Activated naive CD8-positive, alpha-beta T cell treated with anti-CD3 and anti-CD28 coated beads for 36 hours (primary cell): ENCODE measurements around the gene ADAMTS17. TPM values are rescaled to one million over a fixed set of nuclear protein-coding genes. Genes with fewer than 3 reads are reported as not detected.

Experiments
- DNase-seq: peaks from one replicate; pipeline ENCODE4 v3.0.0; 2021
- H3K27ac Mint-ChIP-seq: one replicate; pipeline ENCODE4 v1.8.0; 2022; ENCODE audit warnings: mild to moderate bottlenecking, moderate library complexity, mixed read lengths
- H3K27me3 Mint-ChIP-seq: one replicate; pipeline ENCODE4 v1.8.0; 2022; ENCODE audit warnings: mild to moderate bottlenecking, mixed read lengths
- H3K36me3 Mint-ChIP-seq: one replicate; pipeline ENCODE4 v1.8.0; 2021; ENCODE audit warnings: mild to moderate bottlenecking, mixed read lengths
- H3K4me1 Mint-ChIP-seq: one replicate; pipeline ENCODE4 v1.8.0; 2021; ENCODE audit warnings: mixed read lengths
- H3K4me3 Mint-ChIP-seq: one replicate; pipeline ENCODE4 v1.8.0; 2022; ENCODE audit warnings: mild to moderate bottlenecking, moderate library complexity, mixed read lengths
- H3K9me3 Mint-ChIP-seq: one replicate; pipeline ENCODE4 v1.8.0; 2022; ENCODE audit warnings: mixed read lengths
- total RNA-seq, 2 experiments: library from RNA; stranded (reverse); gene quantifications; one replicate each; pipeline ENCODE4 v1.2.3, GENCODE V29; 2021

The ADAMTS17 gene
- total RNA-seq, 2 experiments from 2014 or later: 2.5 to 3.6 TPM

DNA sequence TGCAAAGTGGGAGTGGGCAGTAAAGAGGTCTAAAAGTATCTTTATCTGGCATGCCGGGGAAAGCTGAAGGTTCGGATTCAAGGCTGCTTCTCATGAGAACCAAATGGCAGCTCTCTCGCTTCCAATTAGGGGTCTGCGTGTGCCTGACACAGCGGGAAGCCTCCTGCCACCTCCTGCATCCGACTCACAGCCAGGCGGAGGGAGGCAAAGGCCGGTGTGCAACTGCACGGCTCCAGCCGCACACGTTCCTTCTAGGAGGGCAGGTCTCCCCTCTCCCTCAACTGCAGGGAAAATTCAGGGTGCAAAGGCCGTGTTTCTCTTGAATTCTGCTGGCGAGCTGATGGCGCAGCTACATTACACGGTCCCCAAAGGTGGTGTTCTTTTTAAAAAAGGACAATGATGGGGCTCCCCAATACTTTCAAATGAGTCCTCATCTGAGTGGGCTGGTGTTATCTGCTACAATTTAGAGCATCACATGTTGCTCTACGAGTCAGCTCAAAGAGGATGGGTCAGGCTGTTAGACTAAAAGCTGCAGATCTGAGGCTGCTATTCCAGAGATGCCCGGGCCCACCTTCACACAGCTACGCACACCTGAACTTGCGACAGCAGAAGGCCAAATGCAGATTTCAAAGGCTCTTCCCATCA, 226.6 kb downstream of the ADAMTS17 start:
- Mint-ChIP-seq H3K27me3 (no peaks in the 10 kb centered on the region), H3K36me3 (peaks cover 10% of the 10 kb centered on the region), H3K27ac (no peak overlapping the region), H3K4me3 (no peak overlapping the region), H3K4me1 (peaks cover 38% of the 10 kb centered on the region), H3K9me3 (no peaks in the 10 kb centered on the region)
- no peak for DNase-seq

DNA sequence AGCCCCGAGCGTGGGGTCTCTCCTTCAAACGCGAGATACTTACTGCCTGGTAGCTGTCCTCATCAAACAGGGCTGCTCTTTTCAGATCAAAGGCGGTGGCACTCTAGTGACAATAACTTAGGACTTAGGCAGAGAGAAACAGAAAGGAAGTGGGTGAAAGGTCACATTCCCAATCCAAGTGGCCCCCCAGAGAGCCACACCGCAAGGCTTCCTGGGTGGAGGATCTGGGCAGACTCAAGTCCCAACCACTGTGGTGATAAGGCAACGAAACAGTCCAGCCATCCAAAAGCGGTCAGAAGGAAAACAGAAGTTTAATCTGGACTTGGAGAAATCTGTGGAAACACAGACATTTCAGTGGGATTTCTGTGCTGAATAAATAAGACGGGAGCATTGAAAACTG, 227.2 kb downstream of the ADAMTS17 start:
- Mint-ChIP-seq H3K9me3 (no peaks in the 10 kb centered on the region), H3K27ac (no peak overlapping the region)

DNA sequence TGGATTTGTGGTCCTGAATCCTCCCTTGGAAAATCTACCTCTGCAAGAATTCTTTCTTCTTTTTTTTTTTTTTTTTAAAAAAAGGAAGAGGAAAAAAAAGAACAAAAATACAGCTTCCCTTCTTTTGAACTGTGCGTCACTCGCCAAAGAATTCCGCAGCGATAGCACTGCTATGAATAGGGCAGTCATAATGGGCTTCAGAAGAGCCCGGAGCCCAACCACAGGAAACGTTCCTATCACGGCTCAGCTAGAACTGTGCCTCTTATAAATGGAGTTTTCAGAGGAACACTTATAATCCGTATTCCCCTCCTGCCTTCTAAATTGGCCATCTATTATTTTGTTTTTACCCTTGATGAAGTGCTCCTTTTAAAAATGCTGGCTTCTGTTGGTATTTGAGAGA, 227.7 kb downstream of the ADAMTS17 start:
- no peak overlapping the region for H3K27ac Mint-ChIP-seq
- H3K27me3 Mint-ChIP-seq: no peaks in the 10 kb centered on the region
- H3K9me3 Mint-ChIP-seq: no peaks in the 10 kb centered on the region
- H3K36me3 Mint-ChIP-seq: peaks cover 4% of the 10 kb centered on the region
- H3K4me1 Mint-ChIP-seq: peaks cover 42% of the 10 kb centered on the region
- DNase-seq: no peak
- peak overlapping the region; percentile 4 for H3K4me3 Mint-ChIP-seq

More for the DNA sequence above, 227.2 kb downstream of the ADAMTS17 start:
- DNase-seq: no peak
- H3K36me3 Mint-ChIP-seq: peaks cover 6% of the 10 kb centered on the region
- peak overlapping the region; percentile 4 for H3K4me3 Mint-ChIP-seq
- peaks cover 42% of the 10 kb centered on the region for H3K4me1 Mint-ChIP-seq
- H3K27me3 Mint-ChIP-seq: no peaks in the 10 kb centered on the region

DNA sequence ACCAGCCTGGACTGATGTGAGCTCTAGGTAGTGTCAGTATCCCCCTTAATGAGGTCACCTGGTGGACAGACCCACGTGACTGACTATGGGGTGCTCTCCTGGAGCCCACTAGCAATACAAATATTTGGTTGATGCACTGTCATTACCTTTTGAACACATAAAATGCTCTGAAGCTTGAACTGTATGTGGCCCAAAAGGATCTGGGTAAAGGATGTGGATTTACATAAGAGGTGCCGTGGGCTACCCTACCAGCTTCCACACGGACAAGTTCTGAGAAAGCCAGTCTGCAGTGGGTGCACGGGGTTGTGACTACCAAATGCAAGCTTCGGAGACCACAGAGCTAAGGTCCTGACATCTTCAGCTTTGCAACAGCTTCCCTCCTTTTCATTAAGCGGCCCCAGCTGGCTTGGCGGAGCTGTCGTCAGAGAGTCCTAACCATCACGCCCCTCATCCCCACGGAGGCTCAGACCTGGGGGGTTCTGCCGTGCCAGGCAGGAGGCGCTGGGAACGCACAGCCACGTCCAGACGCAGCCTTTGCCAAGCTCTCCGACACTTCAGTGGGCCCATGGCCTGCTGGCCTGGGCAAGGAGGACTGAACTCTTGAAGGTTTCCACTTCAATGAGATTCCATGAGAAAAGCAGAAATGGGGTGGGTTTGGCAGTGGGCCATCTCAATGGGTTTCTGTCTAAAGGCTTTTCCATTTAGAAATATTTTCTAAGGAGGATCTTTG, 228.3 kb downstream of the ADAMTS17 start:
- Mint-ChIP-seq H3K27ac (no peak overlapping the region), H3K4me3 (no peak overlapping the region), H3K4me1 (peaks cover 42% of the 10 kb centered on the region), H3K27me3 (no peaks in the 10 kb centered on the region), H3K9me3 (no peaks in the 10 kb centered on the region), H3K36me3 (peaks cover 1% of the 10 kb centered on the region)
- DNase-seq: no peak

DNA sequence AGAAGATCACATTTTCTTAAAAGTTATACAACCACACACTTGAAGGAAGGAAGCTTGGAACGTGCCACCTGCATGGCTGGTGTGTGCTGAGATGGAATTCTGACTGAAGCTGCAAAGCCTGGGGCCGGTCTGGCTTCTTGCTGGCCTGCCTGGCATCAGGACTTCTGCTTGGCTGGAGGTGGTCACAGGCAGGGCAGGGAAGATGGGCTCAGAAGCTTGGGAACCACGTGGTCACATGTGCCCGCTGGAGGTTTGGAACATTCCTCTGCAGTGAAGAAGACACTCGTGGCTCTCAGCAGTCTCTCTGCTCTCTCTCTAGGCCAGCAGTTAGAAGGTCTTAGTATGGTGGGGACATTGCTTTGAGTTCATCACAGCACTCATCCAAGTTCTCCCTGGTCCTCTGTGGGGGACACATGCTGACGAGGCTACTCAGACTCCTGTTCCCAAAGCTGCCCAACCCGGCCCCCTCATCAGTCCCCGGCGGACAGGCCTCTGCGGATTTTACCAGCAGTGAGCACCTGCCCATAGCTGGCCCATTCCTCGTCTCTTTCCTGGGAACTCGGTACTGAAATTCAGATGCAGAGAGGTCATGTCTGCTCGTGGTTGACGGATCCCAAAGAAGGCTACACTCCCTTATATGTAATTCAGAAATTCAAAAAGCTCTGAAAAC, 229.0 kb downstream of the ADAMTS17 start:
- no peaks in the 10 kb centered on the region for H3K27me3 Mint-ChIP-seq
- DNase-seq: no peak
- H3K27ac Mint-ChIP-seq: peak overlapping the region; percentile 98
- no peaks in the 10 kb centered on the region for H3K36me3 Mint-ChIP-seq
- H3K9me3 Mint-ChIP-seq: no peaks in the 10 kb centered on the region
- no peak overlapping the region for H3K4me3 Mint-ChIP-seq
- peaks cover 42% of the 10 kb centered on the region for H3K4me1 Mint-ChIP-seq

DNA sequence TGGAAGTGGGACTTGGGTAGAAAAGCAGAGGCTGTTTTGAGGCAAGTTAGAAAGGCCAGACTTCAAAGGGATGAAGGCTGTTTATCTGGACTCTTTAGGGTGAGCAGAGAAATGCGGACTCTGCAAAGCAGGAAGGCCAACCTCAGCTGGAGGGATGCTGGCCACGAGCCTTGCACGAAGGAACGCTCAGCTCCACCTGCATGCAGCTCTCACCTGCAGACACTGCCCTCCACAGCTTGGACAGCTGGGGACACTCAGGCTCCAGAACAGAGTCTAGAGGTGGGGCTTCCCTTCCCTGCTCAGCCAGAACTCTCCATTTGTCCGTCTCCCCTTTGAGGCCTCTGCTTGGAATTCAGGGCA, 229.7 kb downstream of the ADAMTS17 start:
- no peaks in the 10 kb centered on the region for H3K9me3 Mint-ChIP-seq
- no peak for DNase-seq
- peak overlapping the region; percentile 98 for H3K27ac Mint-ChIP-seq
- H3K4me1 Mint-ChIP-seq: peaks cover 42% of the 10 kb centered on the region
- no peak overlapping the region for H3K4me3 Mint-ChIP-seq
- H3K36me3 Mint-ChIP-seq: no peaks in the 10 kb centered on the region
- H3K27me3 Mint-ChIP-seq: no peaks in the 10 kb centered on the region

DNA sequence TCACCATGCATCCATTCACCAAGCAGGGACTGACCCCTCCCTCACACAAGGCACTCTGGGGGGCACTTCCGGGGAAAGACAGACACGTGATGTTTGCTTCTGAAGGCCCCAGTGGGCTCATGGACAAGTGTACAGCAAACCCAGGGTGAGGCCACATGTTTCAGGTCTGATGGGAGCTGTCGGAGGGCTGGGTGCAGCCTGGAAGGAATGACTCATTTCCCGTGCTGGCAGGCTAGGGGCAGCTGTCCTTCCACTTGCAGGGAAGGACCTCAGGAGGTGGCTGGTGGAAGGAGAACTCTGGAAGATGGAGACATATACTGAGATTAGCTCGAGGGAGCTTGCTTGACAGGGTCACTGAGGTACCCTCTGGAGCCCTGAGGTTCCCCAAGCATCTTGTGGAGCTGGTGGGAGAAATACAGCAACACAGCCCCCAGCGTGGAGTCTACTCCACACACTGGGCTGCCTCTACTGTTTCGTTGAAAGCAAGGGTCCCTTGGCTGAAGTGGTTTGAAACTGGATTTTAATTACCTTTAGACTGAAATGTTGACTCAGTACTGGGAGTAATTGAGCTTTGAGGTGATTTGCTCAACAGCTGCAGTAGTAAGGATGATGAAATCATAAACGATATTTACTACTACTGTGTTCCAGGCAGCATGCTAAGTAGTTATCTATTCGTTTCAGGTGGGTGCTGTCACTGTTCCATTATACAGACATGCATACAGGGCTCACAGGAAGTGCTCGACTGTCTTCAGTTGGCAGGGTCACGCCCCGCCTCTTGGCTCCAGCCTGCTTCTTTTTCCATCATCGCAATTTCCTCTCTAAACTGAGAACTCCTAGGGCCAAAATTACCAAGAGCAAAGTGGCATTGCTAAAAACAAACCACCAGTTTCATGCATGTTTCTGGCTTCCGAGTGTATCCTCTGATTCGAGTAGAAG, 230.4 kb downstream of the ADAMTS17 start:
- Mint-ChIP-seq H3K4me1 (peaks cover 42% of the 10 kb centered on the region), H3K27ac (peak overlapping the region; percentile 98), H3K4me3 (peak overlapping the region; percentile 59), H3K36me3 (no peaks in the 10 kb centered on the region), H3K27me3 (no peaks in the 10 kb centered on the region), H3K9me3 (no peaks in the 10 kb centered on the region)
- peak; percentile 69 for DNase-seq

DNA sequence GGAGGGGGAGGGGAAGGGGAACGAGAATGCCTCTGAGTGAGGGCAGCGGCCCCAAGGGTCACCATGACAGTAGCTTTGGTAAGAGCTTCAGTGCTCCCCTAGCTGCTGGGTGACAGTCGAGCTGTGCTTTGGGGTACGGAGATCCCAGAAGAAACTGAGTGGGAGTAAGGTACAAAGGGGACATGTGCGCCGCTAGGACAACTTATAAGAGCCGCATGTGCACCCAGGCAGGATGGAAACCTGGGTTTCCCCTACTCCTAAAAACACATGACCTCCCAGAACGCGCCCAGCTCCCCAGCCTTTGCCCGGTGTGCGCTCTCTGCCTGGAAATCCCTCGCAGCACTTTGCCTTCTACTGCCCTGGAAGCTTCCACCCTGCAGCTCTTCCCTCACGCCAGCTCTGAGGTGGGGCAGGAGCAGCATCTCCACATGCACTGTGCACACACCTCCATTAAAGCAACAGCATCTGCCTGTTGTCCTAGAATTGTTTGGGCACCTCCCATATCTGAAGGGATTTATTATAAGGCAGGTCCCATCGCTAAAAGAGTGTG, 232.2 kb downstream of the ADAMTS17 start:
- peaks cover 2% of the 10 kb centered on the region for H3K36me3 Mint-ChIP-seq
- H3K27ac Mint-ChIP-seq: no peak overlapping the region
- H3K9me3 Mint-ChIP-seq: no peaks in the 10 kb centered on the region
- no peaks in the 10 kb centered on the region for H3K27me3 Mint-ChIP-seq
- no peak for DNase-seq
- H3K4me3 Mint-ChIP-seq: no peak overlapping the region
- peaks cover 37% of the 10 kb centered on the region for H3K4me1 Mint-ChIP-seq

DNA sequence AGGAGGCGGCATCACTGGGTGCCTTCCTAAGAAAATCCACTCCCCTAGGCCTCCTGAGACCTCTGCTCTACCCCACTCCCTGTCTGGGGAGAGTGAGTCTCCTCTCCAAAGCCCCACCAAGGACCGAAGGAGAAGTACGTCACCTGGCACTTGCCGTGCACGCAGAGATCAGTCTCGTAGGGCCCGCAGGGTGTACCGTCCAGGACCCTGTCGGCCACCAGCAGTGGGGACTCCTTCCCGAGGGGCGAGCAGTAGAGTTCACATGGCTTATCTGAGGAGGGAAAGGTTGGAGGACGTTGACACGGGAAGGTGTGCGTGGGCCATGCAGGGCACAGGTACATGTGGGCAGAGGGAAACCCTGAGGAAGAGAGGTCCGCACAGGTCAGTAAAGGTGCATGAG, 232.9 kb downstream of the ADAMTS17 start:
- Mint-ChIP-seq H3K27me3 (no peaks in the 10 kb centered on the region), H3K9me3 (no peaks in the 10 kb centered on the region), H3K27ac (no peak overlapping the region), H3K4me1 (peaks cover 33% of the 10 kb centered on the region), H3K36me3 (peaks cover 2% of the 10 kb centered on the region), H3K4me3 (no peak overlapping the region)
- DNase-seq: no peak

DNA sequence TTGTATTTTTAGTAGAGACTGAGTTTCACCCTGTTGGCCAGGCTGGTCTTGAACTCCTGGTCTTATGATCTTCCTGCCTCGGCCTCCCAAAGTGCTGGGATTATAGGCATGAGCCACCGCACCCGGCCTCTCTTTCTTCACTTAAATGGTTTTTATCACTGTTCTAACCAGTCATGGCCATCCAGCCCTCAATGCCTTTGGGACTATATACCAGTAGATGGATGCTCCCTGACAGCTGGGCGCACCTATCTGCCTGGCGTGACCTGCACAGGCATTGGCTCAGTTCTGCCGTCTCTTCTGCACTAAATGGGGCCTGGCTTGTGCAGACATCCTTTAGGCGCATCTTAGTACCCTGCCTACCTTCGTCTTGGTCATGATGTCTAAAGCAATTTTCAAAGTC, 233.4 kb downstream of the ADAMTS17 start:
- H3K36me3 Mint-ChIP-seq: peaks cover 2% of the 10 kb centered on the region
- no peak for DNase-seq
- H3K9me3 Mint-ChIP-seq: no peaks in the 10 kb centered on the region
- no peak overlapping the region for H3K4me3 Mint-ChIP-seq
- H3K4me1 Mint-ChIP-seq: peaks cover 33% of the 10 kb centered on the region
- no peak overlapping the region for H3K27ac Mint-ChIP-seq
- H3K27me3 Mint-ChIP-seq: no peaks in the 10 kb centered on the region

DNA sequence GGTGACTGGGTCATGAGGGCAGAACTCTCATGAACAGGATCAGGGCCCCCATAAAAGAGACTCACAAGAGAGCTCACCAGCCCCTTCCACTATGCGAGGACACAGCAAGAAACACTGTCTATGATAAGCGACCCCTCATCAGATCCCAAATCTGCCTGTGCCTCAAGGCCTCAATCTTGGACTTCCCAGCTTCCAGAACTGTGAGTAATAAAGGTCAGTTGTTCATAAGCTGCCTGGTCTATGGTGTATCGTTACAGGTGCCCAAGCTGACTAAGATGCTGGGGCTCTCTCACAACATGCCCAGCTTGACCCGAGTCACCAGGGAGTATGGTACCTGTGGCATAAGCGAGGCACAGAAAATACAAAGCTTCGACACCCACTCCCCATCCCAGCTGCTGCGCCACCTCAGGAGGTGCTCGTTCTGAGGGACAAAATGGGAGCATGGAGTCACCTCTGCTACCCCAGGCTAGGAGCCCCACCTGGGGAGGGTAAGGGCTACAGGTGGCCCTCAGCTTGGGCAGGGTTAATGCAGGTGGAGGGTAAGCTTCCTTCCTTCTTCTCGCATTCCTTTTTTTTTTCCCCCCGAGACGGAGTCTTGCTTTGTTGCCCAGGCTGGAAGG, 234.1 kb downstream of the ADAMTS17 start:
- Mint-ChIP-seq H3K36me3 (peaks cover 2% of the 10 kb centered on the region), H3K27me3 (no peaks in the 10 kb centered on the region), H3K9me3 (no peaks in the 10 kb centered on the region), H3K4me1 (peaks cover 29% of the 10 kb centered on the region), H3K4me3 (no peak overlapping the region), H3K27ac (no peak overlapping the region)
- no peak for DNase-seq

DNA sequence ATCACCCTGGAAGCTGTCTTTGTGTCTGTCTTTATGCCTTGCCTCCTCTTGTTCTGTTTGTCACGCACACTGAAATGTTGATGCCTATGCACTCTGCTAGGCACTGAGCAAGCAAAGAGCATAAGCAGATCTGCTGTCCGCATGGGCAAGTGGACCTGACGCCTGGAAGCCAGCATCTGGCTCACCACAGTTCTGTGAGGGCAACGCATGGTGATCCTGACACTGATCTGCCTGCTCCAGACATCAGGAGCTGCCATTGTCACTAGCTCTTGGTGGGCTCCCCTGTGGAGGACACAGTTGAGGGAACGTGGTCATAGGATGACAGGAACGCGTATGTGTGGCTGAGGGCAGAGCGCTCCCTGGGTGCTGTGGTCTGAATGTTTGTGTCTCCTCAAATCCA, 234.6 kb downstream of the ADAMTS17 start:
- no peak for DNase-seq
- H3K27ac Mint-ChIP-seq: no peak overlapping the region
- peaks cover 2% of the 10 kb centered on the region for H3K36me3 Mint-ChIP-seq
- no peaks in the 10 kb centered on the region for H3K9me3 Mint-ChIP-seq
- peaks cover 23% of the 10 kb centered on the region for H3K4me1 Mint-ChIP-seq
- H3K4me3 Mint-ChIP-seq: no peak overlapping the region
- H3K27me3 Mint-ChIP-seq: no peaks in the 10 kb centered on the region

DNA sequence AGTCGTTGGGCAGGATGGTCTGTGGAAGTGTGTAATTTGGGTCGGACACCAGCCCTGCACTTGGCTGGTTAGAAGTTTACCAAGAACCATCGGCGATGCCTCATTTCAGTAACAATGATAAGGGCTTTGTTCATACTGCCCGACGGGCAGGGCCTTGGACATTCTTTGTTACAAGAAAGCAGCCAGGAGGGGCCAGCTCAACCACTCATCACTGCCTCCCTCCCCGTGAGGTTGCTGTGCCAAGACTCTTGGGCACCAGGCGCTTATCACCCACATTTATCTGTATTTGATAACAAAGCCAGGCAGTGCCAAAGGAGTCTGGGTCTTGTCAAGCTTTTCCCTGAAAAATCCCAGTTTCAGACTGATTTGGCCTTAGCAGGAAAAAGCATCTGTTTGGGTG, 235.0 kb downstream of the ADAMTS17 start:
- Mint-ChIP-seq H3K27me3 (no peaks in the 10 kb centered on the region), H3K4me3 (no peak overlapping the region), H3K27ac (no peak overlapping the region), H3K4me1 (peaks cover 19% of the 10 kb centered on the region), H3K9me3 (no peaks in the 10 kb centered on the region), H3K36me3 (peaks cover 2% of the 10 kb centered on the region)
- DNase-seq: no peak

DNA sequence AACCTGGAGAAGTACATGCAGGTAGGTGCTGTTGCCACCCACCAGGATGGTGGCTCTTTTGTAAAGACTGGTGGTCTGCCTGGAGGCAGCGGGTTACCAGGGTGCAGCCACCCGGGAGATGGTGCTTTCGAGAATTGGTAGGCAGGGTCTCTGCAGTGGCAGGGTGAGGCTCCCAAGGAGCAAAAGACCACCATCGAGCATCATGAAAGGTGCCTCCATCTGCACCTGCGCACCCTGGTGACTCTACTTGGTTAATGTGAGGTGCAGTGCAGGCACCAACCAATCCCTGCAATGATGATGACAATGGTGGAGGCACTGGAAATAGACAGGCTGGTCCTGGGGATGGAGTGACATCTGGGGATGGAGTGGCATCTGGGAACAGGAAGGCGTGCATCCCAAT, 236.7 kb downstream of the ADAMTS17 start:
- Mint-ChIP-seq H3K4me1 (peaks cover 4% of the 10 kb centered on the region), H3K27ac (no peak overlapping the region), H3K4me3 (no peak overlapping the region), H3K27me3 (no peaks in the 10 kb centered on the region), H3K36me3 (peaks cover 2% of the 10 kb centered on the region), H3K9me3 (no peaks in the 10 kb centered on the region)
- DNase-seq: no peak
